HL-60/S4 treated with phorbol 12-myristate 13-acetate at 8.2 ng/mL for 4 days and 3 days (cell line): Measurements from ENCODE around the gene NTM.
"Not testable (repeated sequence)": the region's sequence is repeated elsewhere in the genome, so short reads cannot be mapped to it uniquely, and the experiment has no call there.

Experiments used
- in situ Hi-C: fragments of 300-500 bp; cut with MboI; formaldehyde crosslinking; loops from 2 replicates; pipeline ENCODE4 v1.15.0; 2022; ENCODE audit warnings: low sequenced_read_pairs

Gene NTM

GRCh38 chr11:131678658-131679340 is 308.4 kb downstream of the NTM start:
- in situ Hi-C loops: no loop called here

- in situ Hi-C loops: not testable (repeated sequence)
Observed at GRCh38 chr11:131680448-131680847, 310.0 kb downstream of the NTM start.

- in situ Hi-C loops: no loop called here
Observed at GRCh38 chr11:131681920-131682319, 311.5 kb downstream of the NTM start.

GRCh38 chr11:131682373-131683015 is 312.1 kb downstream of the NTM start:
- in situ Hi-C loops: no loop called here

GRCh38 chr11:131683131-131683530 is 312.7 kb downstream of the NTM start:
- in situ Hi-C loops: no loop called here

- in situ Hi-C loops: no loop called here
Observed at GRCh38 chr11:131683666-131684065, 313.3 kb downstream of the NTM start.

- in situ Hi-C loops: no loop called here
Observed at GRCh38 chr11:131684111-131685060, 314.0 kb downstream of the NTM start.

- in situ Hi-C loops: no loop called here
Observed at GRCh38 chr11:131685206-131685605, 314.8 kb downstream of the NTM start.

- in situ Hi-C loops: no loop called here
Observed at GRCh38 chr11:131685906-131686305, 315.5 kb downstream of the NTM start.

GRCh38 chr11:131686836-131687235 is 316.4 kb downstream of the NTM start:
- in situ Hi-C loops: no loop called here

- in situ Hi-C loops: no loop called here
Observed at GRCh38 chr11:131687291-131688047, 317.1 kb downstream of the NTM start.

GRCh38 chr11:131688048-131688693 is 317.8 kb downstream of the NTM start:
- in situ Hi-C loops: no loop called here

- in situ Hi-C loops: no loop called here
Observed at GRCh38 chr11:131689049-131689925, 318.9 kb downstream of the NTM start.

GRCh38 chr11:131690362-131690761 is 319.9 kb downstream of the NTM start:
- in situ Hi-C loops: no loop called here

- in situ Hi-C loops: no loop called here
Observed at GRCh38 chr11:131690776-131691175, 320.4 kb downstream of the NTM start.

- in situ Hi-C loops: no loop called here
Observed at GRCh38 chr11:131691181-131692041, 321.0 kb downstream of the NTM start.

GRCh38 chr11:131692151-131692550 is 321.7 kb downstream of the NTM start:
- in situ Hi-C loops: no loop called here

- in situ Hi-C loops: no loop called here
Observed at GRCh38 chr11:131692961-131693360, 322.5 kb downstream of the NTM start.
